PC-9 (cell line): Measurements from ENCODE around the gene CHST11. TPM values are rescaled to one million over a fixed set of nuclear protein-coding genes. Genes with fewer than 3 reads are reported as not detected.

Experiments
- BruUV-seq: library from RNA; stranded (reverse); fragments of 400-500 nt; replicated peaks from 2 replicates; lab custom pipeline; 2021; lab: Mats Ljungman, UMichigan
- CTCF ChIA-PET: fragments of 300-600 bp; sonication (Branson Sonifier 250); formaldehyde crosslinking; loops from one replicate; lab custom pipeline; 2022; ENCODE audit warnings: antibody characterized with exemption; lab: Charles Lee
- POLR2A ChIA-PET: fragments of 300-600 bp; sonication (Branson Sonifier 250); formaldehyde crosslinking; loops from one replicate; lab custom pipeline; 2022; ENCODE audit warnings: antibody characterized with exemption; ENCODE audit not compliant: unreplicated experiment; lab: Charles Lee
- DNase-seq, 2 experiments: peaks; one replicate each; pipeline versions ENCODE4 v3.0.0 to v3.0.0-alpha.2; 2015 to 2022; ENCODE audit warnings: mixed read lengths in 1 of 2
- H2AFZ ChIP-seq: fragments of 200-600 bp; sonication (generic); 2 replicates; pipeline ENCODE4 v1.8.1; 2017; ENCODE audit warnings: antibody characterized with exemption
- H3F3A ChIP-seq: fragments of 200-600 bp; sonication (generic); 2 replicates; pipeline ENCODE4 v1.8.1; 2017; ENCODE audit warnings: antibody characterized with exemption, mild to moderate bottlenecking, low read depth; ENCODE audit not compliant: insufficient read depth
- H3K27ac ChIP-seq: fragments of 200-600 bp; sonication (generic); 2 replicates; pipeline ENCODE4 v1.6.1; 2016; ENCODE audit warnings: mixed run types
- H3K27me3 ChIP-seq: fragments of 200-600 bp; sonication (generic); 2 replicates; pipeline ENCODE4 v1.6.1; 2016; ENCODE audit warnings: low read depth, mixed run types; ENCODE audit not compliant: insufficient read depth
- H3K36me3 ChIP-seq: fragments of 200-600 bp; sonication (generic); 2 replicates; pipeline ENCODE4 v1.6.1; 2016; ENCODE audit warnings: low read depth, mixed run types
- H3K4me1 ChIP-seq: fragments of 200-600 bp; sonication (generic); replicated peaks from 2 replicates; pipeline ENCODE4 v1.6.1; 2016; ENCODE audit warnings: mixed run types; ENCODE audit not compliant: insufficient read depth
- H3K4me2 ChIP-seq: fragments of 200-600 bp; sonication (generic); 2 replicates; pipeline ENCODE4 v1.6.1; 2017; ENCODE audit warnings: mixed run types
- H3K4me3 ChIP-seq: fragments of 200-600 bp; sonication (generic); 2 replicates; pipeline ENCODE4 v1.6.1; 2016; ENCODE audit warnings: mixed run types
- H3K79me2 ChIP-seq: fragments of 200-600 bp; sonication (generic); 2 replicates; pipeline ENCODE4 v1.6.1; 2017; ENCODE audit warnings: low read depth, mixed run types
- H3K9me2 ChIP-seq: fragments of 200-600 bp; sonication (generic); 2 replicates; pipeline ENCODE4 v1.8.1; 2017; ENCODE audit warnings: mild to moderate bottlenecking; ENCODE audit not compliant: insufficient read depth
- H3K9me3 ChIP-seq: fragments of 200-600 bp; sonication (generic); 2 replicates; pipeline ENCODE4 v1.8.1; 2016; ENCODE audit warnings: low read depth; ENCODE audit not compliant: insufficient read depth
- H4K20me1 ChIP-seq: fragments of 200-600 bp; sonication (generic); 2 replicates; pipeline ENCODE4 v1.8.1; 2017; ENCODE audit not compliant: insufficient read depth
- EZH2 ChIP-seq: fragments of 200-600 bp; sonication (generic); IDR thresholded peaks from 2 replicates; pipeline ENCODE4 v1.8.0; 2017; ENCODE audit warnings: antibody characterized with exemption, low read depth
- intact Hi-C: fragments of 100-400 bp; cut with micrococcal nuclease; formaldehyde crosslinking; loops from one replicate; pipeline ENCODE4 v1.10.0; 2022; ENCODE audit not compliant: unreplicated experiment
- total RNA-seq: library from RNA; stranded (reverse); gene quantifications from 2 replicates; pipeline ENCODE4 v1.2.3, GENCODE V29; 2021
- TF ChIP-seq, protein P1 (sequence below): fragments of 200-600 bp; sonication (generic); conservative IDR thresholded peaks from 2 replicates; pipeline ENCODE4 v1.6.1; 2017; ENCODE audit warnings: mixed run types, antibody characterized with exemption, mild to moderate bottlenecking, moderate library complexity

CHST11 gene
- total RNA-seq, 1 experiment from 2014 or later, result 39.9 TPM

- Histone ChIP-seq H3K9me2 (no peaks in the 10 kb centered on the region), H3K4me3 (no peak overlapping the region), H2AFZ (no peak overlapping the region), H3K79me2 (no peaks in the 10 kb centered on the region), H3K27me3 (no peaks in the 10 kb centered on the region), H4K20me1 (no peaks in the 10 kb centered on the region), H3F3A (no peaks in the 10 kb centered on the region), H3K27ac (no peak overlapping the region), H3K36me3 (no peaks in the 10 kb centered on the region), H3K4me2 (no peak overlapping the region), H3K4me1 (no peaks in the 10 kb centered on the region), H3K9me3 (no peaks in the 10 kb centered on the region)
- TF ChIP-seq, protein P1, sequence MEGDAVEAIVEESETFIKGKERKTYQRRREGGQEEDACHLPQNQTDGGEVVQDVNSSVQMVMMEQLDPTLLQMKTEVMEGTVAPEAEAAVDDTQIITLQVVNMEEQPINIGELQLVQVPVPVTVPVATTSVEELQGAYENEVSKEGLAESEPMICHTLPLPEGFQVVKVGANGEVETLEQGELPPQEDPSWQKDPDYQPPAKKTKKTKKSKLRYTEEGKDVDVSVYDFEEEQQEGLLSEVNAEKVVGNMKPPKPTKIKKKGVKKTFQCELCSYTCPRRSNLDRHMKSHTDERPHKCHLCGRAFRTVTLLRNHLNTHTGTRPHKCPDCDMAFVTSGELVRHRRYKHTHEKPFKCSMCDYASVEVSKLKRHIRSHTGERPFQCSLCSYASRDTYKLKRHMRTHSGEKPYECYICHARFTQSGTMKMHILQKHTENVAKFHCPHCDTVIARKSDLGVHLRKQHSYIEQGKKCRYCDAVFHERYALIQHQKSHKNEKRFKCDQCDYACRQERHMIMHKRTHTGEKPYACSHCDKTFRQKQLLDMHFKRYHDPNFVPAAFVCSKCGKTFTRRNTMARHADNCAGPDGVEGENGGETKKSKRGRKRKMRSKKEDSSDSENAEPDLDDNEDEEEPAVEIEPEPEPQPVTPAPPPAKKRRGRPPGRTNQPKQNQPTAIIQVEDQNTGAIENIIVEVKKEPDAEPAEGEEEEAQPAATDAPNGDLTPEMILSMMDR, result no peak
- no peak for TF ChIP-seq EZH2
- CTCF ChIA-PET, result no interaction called here
- POLR2A ChIA-PET, result no interaction called here
- no TSS peak for BruUV-seq
- no peak for DNase-seq
- intact Hi-C loops, result no loop called here
Observed at GRCh38 chr12:104438134-104438533, 18.6 kb upstream of the CHST11 start.

GRCh38 chr12:104439137-104439536 is 17.6 kb upstream of the CHST11 start:
- no TSS peak for BruUV-seq
- ChIA-PET CTCF (no interaction called here), POLR2A (no interaction called here)
- Histone ChIP-seq H2AFZ (no peak overlapping the region), H3K27ac (no peak overlapping the region), H3F3A (no peaks in the 10 kb centered on the region), H3K4me1 (no peaks in the 10 kb centered on the region), H3K27me3 (no peaks in the 10 kb centered on the region), H3K4me2 (no peak overlapping the region), H3K79me2 (no peaks in the 10 kb centered on the region), H3K4me3 (no peak overlapping the region), H3K36me3 (no peaks in the 10 kb centered on the region), H3K9me2 (no peaks in the 10 kb centered on the region), H4K20me1 (no peaks in the 10 kb centered on the region), H3K9me3 (no peaks in the 10 kb centered on the region)
- intact Hi-C loops, result no loop called here
- TF ChIP-seq, protein P1, result no peak
- no peak for TF ChIP-seq EZH2
- no peak for DNase-seq

DNA sequence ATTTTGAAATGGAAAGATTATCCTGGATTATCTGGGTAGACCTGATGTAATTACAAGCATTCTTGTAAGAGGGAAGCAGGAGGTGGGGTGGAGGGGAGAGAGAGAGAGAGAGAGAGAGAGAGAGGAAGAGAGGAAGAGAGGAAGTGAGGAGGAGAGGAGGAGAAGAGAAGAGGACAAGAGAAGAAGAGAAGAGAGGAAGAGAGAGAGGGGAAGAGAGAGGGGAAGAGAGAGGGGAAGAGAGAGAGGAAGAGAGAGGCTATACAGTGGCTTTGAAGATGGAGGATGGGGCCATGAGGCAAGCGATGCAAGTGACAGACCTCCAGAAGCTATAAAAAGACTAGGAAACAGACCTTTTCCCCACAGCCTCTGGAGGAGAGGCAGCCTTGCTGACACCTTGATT is 13.7 kb upstream of the CHST11 start:
- ChIA-PET CTCF (no interaction called here), POLR2A (no interaction called here)
- Histone ChIP-seq H3K9me2 (no peaks in the 10 kb centered on the region), H3K79me2 (no peaks in the 10 kb centered on the region), H3K4me2 (no peak overlapping the region), H3K9me3 (no peaks in the 10 kb centered on the region), H3F3A (no peaks in the 10 kb centered on the region), H2AFZ (no peak overlapping the region), H3K36me3 (no peaks in the 10 kb centered on the region), H4K20me1 (no peaks in the 10 kb centered on the region), H3K27ac (no peak overlapping the region), H3K27me3 (no peaks in the 10 kb centered on the region), H3K4me3 (no peak overlapping the region), H3K4me1 (no peaks in the 10 kb centered on the region)
- TF ChIP-seq, protein P1, result no peak
- TF ChIP-seq EZH2, result no peak
- intact Hi-C loops, result no loop called here
- DNase-seq, result no peak
- BruUV-seq, result no TSS peak
